Natural killer cell (primary cell): ENCODE measurements around the gene ACADSB. TPM values are rescaled to one million over a fixed set of nuclear protein-coding genes. Genes with fewer than 3 reads are reported as not detected.

Experiments
- ATAC-seq, 3 donors: fragments of 150-1000 bp in 2 of 3; fragments of 200-7000 bp in 1 of 3; cut with Tn5 transposase; 1 replicate in 1 of 3; 2 replicates in 2 of 3; pipeline ENCODE4 v1.10.0; 2021; ENCODE audit warnings: mild to moderate bottlenecking in 2 of 3, moderate library complexity in 2 of 3
- DNase-seq, 2 donors: peaks; one replicate each; pipeline versions ENCODE4 v3.0.0 to v3.0.0-alpha.2; 2013 to 2021; ENCODE audit warnings: mixed read lengths in 1 of 2
- H3K27ac ChIP-seq: one replicate; pipeline ENCODE4 v1.5.1; 2013; ENCODE audit warnings: mild to moderate bottlenecking, low read length
- H3K27me3 ChIP-seq: one replicate; pipeline ENCODE4 v1.6.1; 2013; ENCODE audit warnings: low read length; ENCODE audit not compliant: control insufficient read depth, insufficient read depth
- H3K36me3 ChIP-seq: one replicate; pipeline ENCODE4 v1.6.1; 2013; ENCODE audit warnings: low read length; ENCODE audit not compliant: control insufficient read depth, insufficient read depth
- H3K4me1 ChIP-seq: one replicate; pipeline ENCODE4 v1.6.1; 2013; ENCODE audit warnings: low read length; ENCODE audit not compliant: control insufficient read depth, insufficient read depth
- H3K4me3 ChIP-seq: one replicate; pipeline ENCODE4 v1.5.1; 2013; ENCODE audit warnings: low read length
- H3K9me3 ChIP-seq: one replicate; pipeline ENCODE4 v1.6.1; 2013; ENCODE audit warnings: low read length; ENCODE audit not compliant: control insufficient read depth, insufficient read depth
- H3K27ac Mint-ChIP-seq, 2 donors: one replicate each; pipeline ENCODE4 v1.8.0; 2022; ENCODE audit warnings: mild to moderate bottlenecking in 2 of 2, mixed read lengths in 2 of 2, moderate library complexity in 1 of 2
- H3K27me3 Mint-ChIP-seq, 2 donors: one replicate each; pipeline ENCODE4 v1.8.0; 2022; ENCODE audit warnings: low read depth in 2 of 2, mixed read lengths in 2 of 2
- H3K36me3 Mint-ChIP-seq: one replicate; pipeline ENCODE4 v1.8.0; 2022; ENCODE audit warnings: mixed read lengths
- H3K4me1 Mint-ChIP-seq, 2 donors: one replicate each; pipeline ENCODE4 v1.8.0; 2022; ENCODE audit warnings: mixed read lengths in 2 of 2
- H3K4me3 Mint-ChIP-seq: one replicate; pipeline ENCODE4 v1.8.0; 2022; ENCODE audit warnings: mild to moderate bottlenecking, moderate library complexity, mixed read lengths
- H3K9me3 Mint-ChIP-seq, 2 donors: one replicate each; pipeline ENCODE4 v1.8.0; 2022; ENCODE audit warnings: mixed read lengths in 2 of 2
- WGBS: methylation state at CpG from one replicate; pipeline ENCODE4 v1.1.7; 2013; ENCODE audit warnings: missing lambda C conversion rate; ENCODE audit not compliant: insufficient coverage; 5-methylcytosine and 5-hydroxymethylcytosine counted together
- intact Hi-C: fragments of 100-400 bp; cut with micrococcal nuclease; formaldehyde crosslinking; loops from one replicate; pipeline ENCODE4 v1.14.2; 2022
- total RNA-seq, 4 donors: library from RNA; stranded (reverse); fragments of 120-200 nt in 1 of 4; gene quantifications; one replicate each; pipeline versions ENCODE4 v1.2.3 to v1.2.4, GENCODE V29; 2013 to 2022
- TF ChIP-seq, protein P1 (sequence below): fragments of 200-600 bp; IDR thresholded peaks from one replicate; pipeline ENCODE4 v1.8.0; 2022; ENCODE audit warnings: antibody characterized with exemption

Gene ACADSB
- total RNA-seq, 3 donors from 2014 or later (not counting 1 experiment from before 2014, with no cell fraction given): 20.8 to 27.3 (median 22.4) TPM

DNA sequence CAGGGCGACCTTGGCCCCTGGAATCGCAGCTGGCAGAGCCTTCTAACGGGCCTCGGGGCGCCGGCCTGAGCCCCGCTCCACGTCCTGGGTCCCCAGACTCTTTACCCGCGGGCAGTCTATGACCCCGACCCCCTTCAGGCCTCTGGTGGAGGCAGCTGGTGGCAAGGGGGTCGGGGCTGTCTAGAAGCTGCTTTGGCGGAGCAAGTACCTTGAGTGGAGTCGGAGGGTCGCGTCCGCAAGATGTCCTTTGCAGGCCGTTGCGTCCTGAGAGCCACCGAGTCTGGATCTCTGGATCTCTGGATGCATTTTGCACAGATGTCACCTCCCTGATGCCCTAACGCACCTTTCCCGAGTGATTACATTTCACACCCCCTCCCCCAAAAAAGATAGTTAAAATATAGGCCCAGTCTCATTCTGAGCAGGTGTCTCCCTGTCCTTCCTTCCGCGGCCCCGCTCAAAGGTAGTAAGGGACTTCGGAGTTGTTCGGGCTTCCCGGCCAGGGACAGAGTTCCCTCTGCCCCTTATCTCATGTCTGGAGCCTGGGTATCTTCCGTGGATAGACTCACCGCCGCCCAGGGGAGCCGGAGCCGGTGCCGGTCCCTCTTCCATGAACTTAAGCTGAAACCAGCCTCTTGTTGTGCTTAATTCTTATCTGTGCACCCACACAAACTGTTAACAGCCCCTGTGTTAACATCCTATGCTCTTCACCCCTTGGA, 457 bp downstream of the ACADSB start:
- H3K27me3 Mint-ChIP-seq: no peaks in the 10 kb centered on the region
- H3K4me3 ChIP-seq: peak overlapping the region; percentile 62
- WGBS: 2% methylated on average over 34 of the region's 34 CpGs
- ATAC-seq: no peak
- H3K36me3 ChIP-seq: peaks cover 3% of the 10 kb centered on the region
- H3K9me3 Mint-ChIP-seq: no peaks in the 10 kb centered on the region
- no peaks in the 10 kb centered on the region for H3K9me3 ChIP-seq
- peak overlapping the region; percentile 100 for H3K4me3 Mint-ChIP-seq
- H3K4me1 ChIP-seq: peaks cover 14% of the 10 kb centered on the region
- TF ChIP-seq, protein P1, sequence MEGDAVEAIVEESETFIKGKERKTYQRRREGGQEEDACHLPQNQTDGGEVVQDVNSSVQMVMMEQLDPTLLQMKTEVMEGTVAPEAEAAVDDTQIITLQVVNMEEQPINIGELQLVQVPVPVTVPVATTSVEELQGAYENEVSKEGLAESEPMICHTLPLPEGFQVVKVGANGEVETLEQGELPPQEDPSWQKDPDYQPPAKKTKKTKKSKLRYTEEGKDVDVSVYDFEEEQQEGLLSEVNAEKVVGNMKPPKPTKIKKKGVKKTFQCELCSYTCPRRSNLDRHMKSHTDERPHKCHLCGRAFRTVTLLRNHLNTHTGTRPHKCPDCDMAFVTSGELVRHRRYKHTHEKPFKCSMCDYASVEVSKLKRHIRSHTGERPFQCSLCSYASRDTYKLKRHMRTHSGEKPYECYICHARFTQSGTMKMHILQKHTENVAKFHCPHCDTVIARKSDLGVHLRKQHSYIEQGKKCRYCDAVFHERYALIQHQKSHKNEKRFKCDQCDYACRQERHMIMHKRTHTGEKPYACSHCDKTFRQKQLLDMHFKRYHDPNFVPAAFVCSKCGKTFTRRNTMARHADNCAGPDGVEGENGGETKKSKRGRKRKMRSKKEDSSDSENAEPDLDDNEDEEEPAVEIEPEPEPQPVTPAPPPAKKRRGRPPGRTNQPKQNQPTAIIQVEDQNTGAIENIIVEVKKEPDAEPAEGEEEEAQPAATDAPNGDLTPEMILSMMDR: no peak
- peak in 1 of 2 donors; percentile 41 for DNase-seq
- H3K36me3 Mint-ChIP-seq: no peaks in the 10 kb centered on the region
- H3K27ac ChIP-seq: peak overlapping the region; percentile 67
- intact Hi-C loops: loop anchor here (2.0 kb wide), 1 partner anchor 130 kb away; the partner anchor contains the start of gene FAM24B
- H3K27me3 ChIP-seq: no peaks in the 10 kb centered on the region
- H3K4me1 Mint-ChIP-seq: peaks cover 53 to 55% of the 10 kb centered on the region in 2 donors
- peak overlapping the region; percentile 99 to 100 for H3K27ac Mint-ChIP-seq

DNA sequence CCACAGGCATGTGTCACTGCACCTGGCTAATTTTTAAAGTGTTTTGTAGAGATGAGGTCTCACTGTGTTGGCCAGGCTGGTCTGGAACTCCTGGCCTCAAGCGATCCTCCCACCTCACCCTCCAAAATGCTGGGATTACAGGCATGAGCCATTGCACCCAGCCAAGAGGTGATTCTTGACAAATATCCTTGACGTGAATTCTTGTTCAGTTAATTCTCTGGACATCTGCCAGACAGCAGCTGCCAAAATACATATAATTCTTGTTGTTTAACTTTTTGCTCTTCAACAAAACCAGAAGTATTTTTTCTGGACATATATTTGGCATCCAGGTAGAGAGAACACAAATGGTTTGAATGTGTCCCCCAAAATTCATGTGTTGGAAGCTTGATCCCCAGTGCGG, 3.2 kb downstream of the ACADSB start:
- Histone ChIP-seq H3K36me3 (no peaks in the 10 kb centered on the region), H3K4me1 (peaks cover 14% of the 10 kb centered on the region), H3K4me3 (no peak overlapping the region), H3K9me3 (no peaks in the 10 kb centered on the region), H3K27ac (no peak overlapping the region), H3K27me3 (no peaks in the 10 kb centered on the region)
- intact Hi-C loops: no loop called here
- Mint-ChIP-seq H3K9me3 (no peaks in the 10 kb centered on the region), H3K4me1 (peaks cover 40 to 45% of the 10 kb centered on the region in 2 donors), H3K36me3 (no peaks in the 10 kb centered on the region), H3K4me3 (no peak overlapping the region), H3K27ac (no peak overlapping the region), H3K27me3 (no peaks in the 10 kb centered on the region)
- no peak for DNase-seq
- WGBS: 92% methylated on average over 3 of the region's 3 CpGs
- TF ChIP-seq, protein P1: no peak
- ATAC-seq: no peak

DNA sequence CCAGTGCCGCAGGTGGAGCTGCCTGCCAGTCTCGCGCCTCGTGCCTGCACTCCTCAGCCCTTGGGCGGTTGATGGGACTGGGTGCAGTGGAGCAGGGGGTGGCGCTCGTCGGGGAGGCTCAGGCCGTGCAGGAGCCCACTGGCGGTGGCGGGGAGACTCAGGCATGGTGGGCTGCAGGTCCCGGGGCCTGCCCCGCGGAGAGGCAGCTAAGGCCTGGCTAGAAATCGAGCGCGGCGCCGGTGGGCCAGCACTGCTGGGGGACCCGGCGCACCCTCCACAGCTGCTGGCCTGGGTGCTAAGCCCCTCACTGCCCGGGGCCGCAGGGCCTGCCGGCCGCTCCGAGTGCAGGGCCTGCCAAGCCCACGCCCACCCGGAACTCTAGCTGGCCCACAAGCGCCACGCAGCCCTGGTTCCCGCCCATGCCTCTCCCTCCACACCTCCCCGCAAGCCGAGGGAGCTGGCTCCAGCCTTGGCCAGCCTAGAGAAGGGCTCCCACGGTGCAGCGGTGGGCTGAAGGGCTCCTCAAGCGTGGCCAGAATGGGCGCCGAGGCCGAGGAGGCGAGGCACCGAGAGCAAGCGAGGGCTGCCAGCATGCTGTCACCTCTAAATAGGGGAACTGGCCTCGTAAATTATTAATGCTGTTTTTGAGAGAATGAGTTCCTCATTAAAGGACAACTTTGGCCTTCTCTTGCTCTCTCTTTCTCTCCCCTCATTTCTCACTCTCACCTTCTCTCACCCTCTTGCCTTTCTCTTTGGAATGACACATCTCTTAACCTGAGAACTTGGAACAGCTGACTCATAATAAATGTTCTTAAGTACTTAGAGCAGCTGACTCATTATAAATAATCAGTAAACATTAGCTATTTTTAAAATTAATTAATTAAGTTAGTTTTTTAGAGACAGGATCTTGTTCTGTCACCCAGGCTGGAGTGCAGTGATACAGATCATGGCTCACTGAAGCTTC, 4.9 kb downstream of the ACADSB start:
- DNase-seq (no peak), ATAC-seq (no peak)
- Mint-ChIP-seq H3K4me3 (no peak overlapping the region), H3K9me3 (no peaks in the 10 kb centered on the region), H3K27ac (no peak overlapping the region), H3K36me3 (no peaks in the 10 kb centered on the region), H3K4me1 (peaks cover 23 to 27% of the 10 kb centered on the region in 2 donors), H3K27me3 (no peaks in the 10 kb centered on the region)
- Histone ChIP-seq H3K4me1 (peaks cover 7% of the 10 kb centered on the region), H3K27me3 (no peaks in the 10 kb centered on the region), H3K36me3 (no peaks in the 10 kb centered on the region), H3K27ac (no peak overlapping the region), H3K9me3 (no peaks in the 10 kb centered on the region), H3K4me3 (no peak overlapping the region)
- intact Hi-C loops: no loop called here
- TF ChIP-seq, protein P1: no peak
- 92% methylated on average over 43 of the region's 43 CpGs for WGBS
